Measurements from ENCODE around the gene PTGES3L.

The PTGES3L gene

GRCh38 chr17:43018008-43018853, 38.4 kb upstream of the PTGES3L start:
- no peak for TF ChIP-seq CTCF (IDR thresholded peaks at IDR 0.05)

- no peak for TF ChIP-seq CTCF (IDR thresholded peaks at IDR 0.05)
Observed at GRCh38 chr17:43016216-43016615, 36.3 kb upstream of the PTGES3L start.

GRCh38 chr17:43015579-43015978, 35.7 kb upstream of the PTGES3L start:
- TF ChIP-seq CTCF (IDR thresholded peaks at IDR 0.05): no peak

GRCh38 chr17:43014649-43015542, 35.0 kb upstream of the PTGES3L start:
- no peak for TF ChIP-seq CTCF (IDR thresholded peaks at IDR 0.05)

- TF ChIP-seq CTCF (IDR thresholded peaks at IDR 0.05): no peak
Observed at GRCh38 chr17:43014020-43014648, 34.3 kb upstream of the PTGES3L start.

GRCh38 chr17:43013296-43013695, 33.4 kb upstream of the PTGES3L start:
- TF ChIP-seq CTCF (IDR thresholded peaks at IDR 0.05): no peak

GRCh38 chr17:43011728-43012472, 32.0 kb upstream of the PTGES3L start:
- TF ChIP-seq CTCF (IDR thresholded peaks at IDR 0.05): no peak

Measured in LNCAP (cell line).